ENCODE data around the gene MUC4.

DNA sequence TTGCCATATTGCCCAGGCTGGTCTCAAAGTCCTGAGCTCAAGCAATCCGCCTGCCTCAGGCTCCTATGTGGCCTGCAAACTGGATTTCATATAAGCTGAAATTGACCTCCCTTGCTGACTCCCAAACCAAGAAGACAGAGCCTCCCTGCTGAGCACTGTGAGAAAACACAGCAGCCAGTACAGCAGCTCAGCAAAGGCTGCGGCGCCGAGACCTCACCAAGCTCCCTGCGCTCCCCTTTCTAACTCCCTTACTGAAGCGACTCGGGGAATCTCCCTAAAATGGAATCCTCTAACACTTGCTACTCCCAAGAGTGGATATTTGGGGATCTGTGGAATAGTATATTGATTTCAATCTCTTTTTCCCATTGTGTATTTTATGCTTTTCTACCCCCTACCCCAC lies 56.3 kb downstream of the MUC4 start:
- TF ChIP-seq, protein P1, sequence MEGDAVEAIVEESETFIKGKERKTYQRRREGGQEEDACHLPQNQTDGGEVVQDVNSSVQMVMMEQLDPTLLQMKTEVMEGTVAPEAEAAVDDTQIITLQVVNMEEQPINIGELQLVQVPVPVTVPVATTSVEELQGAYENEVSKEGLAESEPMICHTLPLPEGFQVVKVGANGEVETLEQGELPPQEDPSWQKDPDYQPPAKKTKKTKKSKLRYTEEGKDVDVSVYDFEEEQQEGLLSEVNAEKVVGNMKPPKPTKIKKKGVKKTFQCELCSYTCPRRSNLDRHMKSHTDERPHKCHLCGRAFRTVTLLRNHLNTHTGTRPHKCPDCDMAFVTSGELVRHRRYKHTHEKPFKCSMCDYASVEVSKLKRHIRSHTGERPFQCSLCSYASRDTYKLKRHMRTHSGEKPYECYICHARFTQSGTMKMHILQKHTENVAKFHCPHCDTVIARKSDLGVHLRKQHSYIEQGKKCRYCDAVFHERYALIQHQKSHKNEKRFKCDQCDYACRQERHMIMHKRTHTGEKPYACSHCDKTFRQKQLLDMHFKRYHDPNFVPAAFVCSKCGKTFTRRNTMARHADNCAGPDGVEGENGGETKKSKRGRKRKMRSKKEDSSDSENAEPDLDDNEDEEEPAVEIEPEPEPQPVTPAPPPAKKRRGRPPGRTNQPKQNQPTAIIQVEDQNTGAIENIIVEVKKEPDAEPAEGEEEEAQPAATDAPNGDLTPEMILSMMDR (IDR thresholded peaks at IDR 0.05) = no peak
- TF ChIP-seq POLR2A (IDR thresholded peaks at IDR 0.05) = no peak

All from body of pancreas (tissue), 4 donors.